Thoracic aorta (tissue), 2 donors: ENCODE data around the gene LNX1. TPM values are rescaled to one million over a fixed set of nuclear protein-coding genes. Genes with fewer than 3 reads are reported as not detected.

Experiments used
- ATAC-seq: fragments of 150-250 bp; one replicate; pipeline ENCODE4 v1.8.0; 2017; ENCODE audit warnings: low read depth; ENCODE audit not compliant: insufficient number of reproducible peaks, low FRiP score
- DNase-seq: peaks from one replicate; pipeline ENCODE4 v3.0.0-alpha.2; 2020; ENCODE audit warnings: low spot score
- H3K27ac ChIP-seq, 2 donors: fragments of 200-600 bp; sonication (generic); 1 replicate in 1 of 2; 2 replicates in 1 of 2; pipeline ENCODE4 v1.5.1; 2016; ENCODE audit warnings: mild to moderate bottlenecking in 2 of 2, moderate library complexity in 2 of 2
- H3K27me3 ChIP-seq: fragments of 200-600 bp; sonication (generic); replicated peaks from 2 replicates; pipeline ENCODE4 v1.6.0; 2016; ENCODE audit warnings: mild to moderate bottlenecking; ENCODE audit not compliant: insufficient read depth
- H3K36me3 ChIP-seq: fragments of 200-600 bp; sonication (generic); one replicate; pipeline ENCODE4 v1.5.1; 2016
- H3K4me1 ChIP-seq, 2 donors: fragments of 200-600 bp; sonication (generic); 1 replicate in 1 of 2; 2 replicates in 1 of 2; pipeline versions ENCODE4 v1.5.1 to v1.6.0; 2016; ENCODE audit warnings: low read depth in 2 of 2, mild to moderate bottlenecking in 1 of 2; ENCODE audit not compliant: control insufficient read depth in 1 of 2
- H3K4me3 ChIP-seq: fragments of 200-600 bp; sonication (generic); 2 replicates; pipeline ENCODE4 v1.5.1; 2016; ENCODE audit warnings: mild to moderate bottlenecking
- H3K9me3 ChIP-seq: fragments of 200-600 bp; sonication (generic); 2 replicates; pipeline ENCODE4 v1.5.1; 2016
- total RNA-seq, 2 donors: library from RNA; depleted of rRNA; stranded (reverse); fragments of >200 nt; gene quantifications; one replicate each; pipeline versions ENCODE4 v1.1.0 to v1.2.3, GENCODE V29; 2016
- TF ChIP-seq, protein P1 (sequence below): fragments of 200-600 bp; sonication (generic); IDR thresholded peaks from one replicate; pipeline ENCODE4 v1.5.1; 2019; ENCODE audit warnings: antibody characterized with exemption

Gene LNX1
- total RNA-seq, 2 donors from 2014 or later: 12.6 to 24.1 TPM

DNA sequence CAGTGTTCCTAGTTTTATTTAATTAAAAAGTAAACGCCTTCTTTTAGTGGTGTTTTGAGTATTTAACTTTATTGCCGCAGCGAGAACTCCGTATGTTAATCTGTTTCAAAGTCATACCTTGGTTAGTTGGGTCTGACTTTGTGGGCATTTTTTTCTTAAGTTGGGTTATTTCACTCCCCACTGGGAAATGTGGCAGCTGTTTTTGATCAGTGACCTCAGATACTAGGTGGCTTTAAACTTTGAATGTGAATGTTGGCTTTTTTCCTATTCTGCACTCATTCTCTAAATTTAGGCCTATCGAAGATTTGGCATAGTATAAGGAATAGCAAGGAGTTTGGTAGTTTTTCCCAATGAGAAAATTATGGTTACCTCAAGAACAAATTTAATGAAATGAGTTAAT is 127.9 kb downstream of the LNX1 start:
- no peak overlapping the region for H3K4me3 ChIP-seq
- H3K27ac ChIP-seq: no peak overlapping the region
- ATAC-seq: no peak
- H3K27me3 ChIP-seq: no peaks in the 10 kb centered on the region
- H3K4me1 ChIP-seq: no peaks in the 10 kb centered on the region
- DNase-seq: no peak
- peaks cover 2% of the 10 kb centered on the region for H3K36me3 ChIP-seq
- H3K9me3 ChIP-seq: peaks cover 4% of the 10 kb centered on the region
- TF ChIP-seq, protein P1, sequence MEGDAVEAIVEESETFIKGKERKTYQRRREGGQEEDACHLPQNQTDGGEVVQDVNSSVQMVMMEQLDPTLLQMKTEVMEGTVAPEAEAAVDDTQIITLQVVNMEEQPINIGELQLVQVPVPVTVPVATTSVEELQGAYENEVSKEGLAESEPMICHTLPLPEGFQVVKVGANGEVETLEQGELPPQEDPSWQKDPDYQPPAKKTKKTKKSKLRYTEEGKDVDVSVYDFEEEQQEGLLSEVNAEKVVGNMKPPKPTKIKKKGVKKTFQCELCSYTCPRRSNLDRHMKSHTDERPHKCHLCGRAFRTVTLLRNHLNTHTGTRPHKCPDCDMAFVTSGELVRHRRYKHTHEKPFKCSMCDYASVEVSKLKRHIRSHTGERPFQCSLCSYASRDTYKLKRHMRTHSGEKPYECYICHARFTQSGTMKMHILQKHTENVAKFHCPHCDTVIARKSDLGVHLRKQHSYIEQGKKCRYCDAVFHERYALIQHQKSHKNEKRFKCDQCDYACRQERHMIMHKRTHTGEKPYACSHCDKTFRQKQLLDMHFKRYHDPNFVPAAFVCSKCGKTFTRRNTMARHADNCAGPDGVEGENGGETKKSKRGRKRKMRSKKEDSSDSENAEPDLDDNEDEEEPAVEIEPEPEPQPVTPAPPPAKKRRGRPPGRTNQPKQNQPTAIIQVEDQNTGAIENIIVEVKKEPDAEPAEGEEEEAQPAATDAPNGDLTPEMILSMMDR: no peak

DNA sequence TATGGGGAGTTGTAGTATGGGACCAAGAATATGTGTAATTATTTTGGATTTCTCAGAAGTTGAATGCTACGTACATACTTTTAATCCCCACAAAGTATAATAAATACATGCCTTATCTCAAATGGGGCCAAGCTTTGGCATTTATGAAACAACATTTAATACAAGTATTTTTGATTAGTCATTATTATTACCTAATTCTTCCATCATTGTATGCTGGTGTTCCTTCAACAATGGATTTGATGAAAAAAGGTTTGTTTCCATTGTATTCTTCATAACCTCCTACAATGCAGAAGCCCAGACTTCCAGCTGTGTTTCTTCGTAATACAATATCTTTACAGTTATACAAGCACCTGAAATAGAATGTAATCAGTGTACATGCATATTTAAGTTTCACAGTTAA is 130.0 kb downstream of the LNX1 start:
- no peak for DNase-seq
- no peaks in the 10 kb centered on the region for H3K4me1 ChIP-seq
- H3K27ac ChIP-seq: no peak overlapping the region
- peaks cover under 1% of the 10 kb centered on the region for H3K9me3 ChIP-seq
- no peaks in the 10 kb centered on the region for H3K27me3 ChIP-seq
- no peak overlapping the region for H3K4me3 ChIP-seq
- peaks cover 5% of the 10 kb centered on the region for H3K36me3 ChIP-seq
- ATAC-seq: no peak
- TF ChIP-seq, protein P1: no peak

DNA sequence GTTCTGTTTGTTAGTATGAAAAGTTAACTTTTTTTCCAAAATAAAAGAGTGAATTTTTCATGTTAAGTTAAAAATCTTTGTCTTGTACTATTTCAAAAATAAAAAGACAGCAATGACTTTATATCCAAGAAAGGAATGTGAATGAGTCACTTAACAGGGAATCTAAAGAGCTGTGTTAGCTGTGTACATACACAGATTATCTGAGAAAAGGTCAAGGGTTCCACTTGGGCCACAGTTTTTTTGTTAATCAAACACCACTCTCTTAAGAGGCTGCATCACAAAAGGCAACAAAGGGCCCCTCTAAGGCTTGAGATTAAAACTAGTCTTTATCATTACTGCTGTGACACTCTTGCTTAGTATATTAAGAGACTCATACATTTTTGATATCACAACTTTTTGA is 131.7 kb downstream of the LNX1 start:
- no peaks in the 10 kb centered on the region for H3K4me1 ChIP-seq
- no peak for DNase-seq
- no peak overlapping the region for H3K4me3 ChIP-seq
- H3K27me3 ChIP-seq: no peaks in the 10 kb centered on the region
- no peak overlapping the region for H3K27ac ChIP-seq
- no peaks in the 10 kb centered on the region for H3K9me3 ChIP-seq
- TF ChIP-seq, protein P1: no peak
- H3K36me3 ChIP-seq: peaks cover 5% of the 10 kb centered on the region
- ATAC-seq: no peak

DNA sequence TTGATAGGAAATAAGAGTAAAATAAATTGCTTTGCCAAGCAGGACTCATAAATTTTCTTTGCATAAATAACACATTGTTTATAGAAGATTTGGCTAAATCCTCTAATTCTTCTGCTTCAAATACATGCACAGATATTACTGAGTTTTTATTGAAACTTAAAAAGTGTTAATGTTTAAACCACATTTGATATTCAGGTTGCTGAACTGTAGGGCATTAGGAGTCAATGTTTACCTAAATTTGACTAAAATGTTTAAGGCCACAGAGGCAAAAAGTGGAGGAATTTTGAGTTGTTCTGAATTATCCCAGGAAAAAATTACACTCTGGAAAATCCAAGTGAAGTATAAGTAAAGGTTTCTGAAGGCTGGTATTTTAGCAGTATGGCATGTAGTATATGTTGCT is 135.1 kb downstream of the LNX1 start:
- Histone ChIP-seq H3K27ac (no peak overlapping the region), H3K36me3 (peaks cover 9% of the 10 kb centered on the region), H3K4me1 (no peaks in the 10 kb centered on the region), H3K4me3 (no peak overlapping the region), H3K27me3 (no peaks in the 10 kb centered on the region), H3K9me3 (no peaks in the 10 kb centered on the region)
- ATAC-seq: no peak
- TF ChIP-seq, protein P1: no peak
- DNase-seq: no peak

DNA sequence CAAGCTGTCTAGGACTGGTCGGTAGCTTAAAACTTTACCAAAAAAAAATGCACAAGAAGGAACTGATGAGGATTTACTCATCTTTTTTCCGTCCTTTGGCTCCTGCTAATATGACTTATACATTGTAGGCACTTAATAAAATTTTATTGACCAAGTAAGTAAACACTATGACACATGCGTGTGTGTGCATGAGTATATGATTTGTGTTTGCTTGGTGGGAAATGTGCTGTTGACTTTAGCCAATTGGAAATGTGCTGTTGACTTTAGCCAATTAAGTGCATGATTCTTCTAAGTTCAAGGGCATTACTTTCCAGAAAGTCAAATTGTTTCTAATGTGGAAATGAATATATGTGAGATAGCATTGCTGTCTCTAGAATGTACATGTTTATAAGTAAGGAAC is 135.5 kb downstream of the LNX1 start:
- H3K4me3 ChIP-seq: no peak overlapping the region
- ATAC-seq (no peak), DNase-seq (no peak)
- H3K4me1 ChIP-seq: no peaks in the 10 kb centered on the region
- no peak overlapping the region for H3K27ac ChIP-seq
- no peaks in the 10 kb centered on the region for H3K27me3 ChIP-seq
- TF ChIP-seq, protein P1: no peak
- H3K9me3 ChIP-seq: no peaks in the 10 kb centered on the region
- peaks cover 9% of the 10 kb centered on the region for H3K36me3 ChIP-seq
